Keratinocyte (primary cell): Measurements from ENCODE around the gene IER5.

Source experiments
- CTCF ChIP-seq, 3 experiments: IDR thresholded peaks in 1 of 3; conservative IDR thresholded peaks in 1 of 3; optimal IDR thresholded peaks in 1 of 3; 2 replicates in 2 of 3; 3 replicates in 1 of 3; pipeline versions ENCODE3 to v1.5.1; 2011; ENCODE audit warnings: low read length in 3 of 3, mild to moderate bottlenecking in 3 of 3, moderate library complexity in 2 of 3, control low read depth in 1 of 3, inconsistent platforms in 1 of 3; ENCODE audit not compliant: insufficient read depth in 2 of 3; ENCODE audit errors: extremely low read depth in 1 of 3
- EZH2 ChIP-seq: IDR thresholded peaks from one replicate; pipeline ENCODE4 v1.6.1; 2012; ENCODE audit warnings: inconsistent platforms, mild to moderate bottlenecking, low read length, moderate library complexity

DNA sequence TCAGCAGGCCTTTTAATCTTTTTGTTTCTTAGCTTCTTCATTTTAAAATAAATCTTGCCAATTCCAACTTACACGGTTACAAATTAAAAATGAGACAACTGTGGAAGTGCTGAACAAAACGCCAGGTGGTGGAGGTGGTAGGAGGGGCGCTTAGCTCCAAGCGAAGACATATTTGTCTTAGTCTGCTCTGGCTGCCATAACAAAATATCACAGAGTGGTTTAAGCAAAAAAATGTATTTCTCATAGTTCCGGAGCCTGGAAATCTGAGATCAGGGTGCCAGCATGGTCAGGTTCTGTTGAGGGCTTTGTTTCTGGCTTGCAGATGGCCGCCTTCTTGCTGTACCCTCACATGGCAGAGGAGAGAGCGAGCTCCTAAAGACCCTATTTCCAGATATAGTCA lies 14.9 kb downstream of the IER5 start:
- no peak for TF ChIP-seq CTCF (optimal IDR thresholded peaks at IDR 0.05 in 1 of 3, IDR thresholded peaks at IDR 0.05 in 1 of 3, conservative IDR thresholded peaks at IDR 0.05 in 1 of 3; ENCODE audit: extremely low read depth in 1 of 3, insufficient read depth in 2 of 3, low read length in 3 of 3)
- no peak for TF ChIP-seq EZH2
